ENCODE data around the gene ZBTB38.

ZBTB38 gene, protein sequence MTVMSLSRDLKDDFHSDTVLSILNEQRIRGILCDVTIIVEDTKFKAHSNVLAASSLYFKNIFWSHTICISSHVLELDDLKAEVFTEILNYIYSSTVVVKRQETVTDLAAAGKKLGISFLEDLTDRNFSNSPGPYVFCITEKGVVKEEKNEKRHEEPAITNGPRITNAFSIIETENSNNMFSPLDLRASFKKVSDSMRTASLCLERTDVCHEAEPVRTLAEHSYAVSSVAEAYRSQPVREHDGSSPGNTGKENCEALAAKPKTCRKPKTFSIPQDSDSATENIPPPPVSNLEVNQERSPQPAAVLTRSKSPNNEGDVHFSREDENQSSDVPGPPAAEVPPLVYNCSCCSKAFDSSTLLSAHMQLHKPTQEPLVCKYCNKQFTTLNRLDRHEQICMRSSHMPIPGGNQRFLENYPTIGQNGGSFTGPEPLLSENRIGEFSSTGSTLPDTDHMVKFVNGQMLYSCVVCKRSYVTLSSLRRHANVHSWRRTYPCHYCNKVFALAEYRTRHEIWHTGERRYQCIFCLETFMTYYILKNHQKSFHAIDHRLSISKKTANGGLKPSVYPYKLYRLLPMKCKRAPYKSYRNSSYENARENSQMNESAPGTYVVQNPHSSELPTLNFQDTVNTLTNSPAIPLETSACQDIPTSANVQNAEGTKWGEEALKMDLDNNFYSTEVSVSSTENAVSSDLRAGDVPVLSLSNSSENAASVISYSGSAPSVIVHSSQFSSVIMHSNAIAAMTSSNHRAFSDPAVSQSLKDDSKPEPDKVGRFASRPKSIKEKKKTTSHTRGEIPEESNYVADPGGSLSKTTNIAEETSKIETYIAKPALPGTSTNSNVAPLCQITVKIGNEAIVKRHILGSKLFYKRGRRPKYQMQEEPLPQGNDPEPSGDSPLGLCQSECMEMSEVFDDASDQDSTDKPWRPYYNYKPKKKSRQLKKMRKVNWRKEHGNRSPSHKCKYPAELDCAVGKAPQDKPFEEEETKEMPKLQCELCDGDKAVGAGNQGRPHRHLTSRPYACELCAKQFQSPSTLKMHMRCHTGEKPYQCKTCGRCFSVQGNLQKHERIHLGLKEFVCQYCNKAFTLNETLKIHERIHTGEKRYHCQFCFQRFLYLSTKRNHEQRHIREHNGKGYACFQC (N-terminal part only)

DNA sequence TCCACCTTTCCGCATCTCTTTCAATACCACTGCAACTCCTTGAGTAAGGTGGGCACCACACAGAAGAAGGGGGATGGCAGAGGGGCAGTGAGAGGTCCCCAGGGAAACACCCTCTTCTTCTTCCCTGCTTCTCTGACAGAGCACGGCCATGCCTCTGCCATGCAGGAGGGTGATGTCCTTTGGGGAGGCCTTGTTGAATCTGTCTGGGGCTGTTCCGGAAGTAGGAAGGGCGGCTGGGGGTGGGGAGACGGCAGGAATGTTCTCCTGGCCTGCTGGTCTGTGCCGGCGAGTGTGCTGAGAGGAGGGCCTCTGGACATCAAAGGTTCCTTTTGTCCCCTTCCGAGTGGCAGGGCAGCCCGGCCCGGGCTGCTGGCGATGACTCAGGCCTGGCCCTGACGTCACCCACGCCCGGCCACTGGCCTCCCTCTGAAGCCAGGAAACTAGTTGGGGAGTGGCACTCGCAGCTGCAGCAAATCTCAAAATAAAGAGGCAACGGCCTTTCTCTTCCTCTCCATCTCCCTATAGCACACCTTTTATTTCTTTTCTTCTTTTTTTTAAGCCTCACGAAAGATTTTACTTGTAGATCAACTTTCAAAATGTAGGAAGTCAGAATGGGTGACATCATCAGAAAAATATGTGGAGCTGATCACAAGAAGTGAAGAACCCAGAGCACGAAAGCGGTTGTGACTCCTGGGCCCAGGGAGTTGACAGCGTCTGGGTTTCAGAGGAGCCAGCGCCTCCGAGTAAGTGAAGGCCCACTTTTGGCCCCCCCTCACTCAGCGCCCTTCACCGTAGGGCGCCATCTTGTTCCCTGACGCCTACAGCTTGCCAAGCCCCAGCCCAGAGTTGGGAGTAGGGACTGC is at the start of gene ZBTB38:
TSS of gene ZBTB38 (plus strand) at position 443 of the 863 bp plus-strand sequence. CDS start 73,885 bp downstream, outside the sequence.
- DNase-seq (ENCODE audit: low spot score): peak; percentile 98
- Histone ChIP-seq H3K27ac (peak within 1 kb of the TSS; percentile 94 to 98), H3K4me3 (peak within 1 kb of the TSS; percentile 68)
- TF ChIP-seq, protein P1, sequence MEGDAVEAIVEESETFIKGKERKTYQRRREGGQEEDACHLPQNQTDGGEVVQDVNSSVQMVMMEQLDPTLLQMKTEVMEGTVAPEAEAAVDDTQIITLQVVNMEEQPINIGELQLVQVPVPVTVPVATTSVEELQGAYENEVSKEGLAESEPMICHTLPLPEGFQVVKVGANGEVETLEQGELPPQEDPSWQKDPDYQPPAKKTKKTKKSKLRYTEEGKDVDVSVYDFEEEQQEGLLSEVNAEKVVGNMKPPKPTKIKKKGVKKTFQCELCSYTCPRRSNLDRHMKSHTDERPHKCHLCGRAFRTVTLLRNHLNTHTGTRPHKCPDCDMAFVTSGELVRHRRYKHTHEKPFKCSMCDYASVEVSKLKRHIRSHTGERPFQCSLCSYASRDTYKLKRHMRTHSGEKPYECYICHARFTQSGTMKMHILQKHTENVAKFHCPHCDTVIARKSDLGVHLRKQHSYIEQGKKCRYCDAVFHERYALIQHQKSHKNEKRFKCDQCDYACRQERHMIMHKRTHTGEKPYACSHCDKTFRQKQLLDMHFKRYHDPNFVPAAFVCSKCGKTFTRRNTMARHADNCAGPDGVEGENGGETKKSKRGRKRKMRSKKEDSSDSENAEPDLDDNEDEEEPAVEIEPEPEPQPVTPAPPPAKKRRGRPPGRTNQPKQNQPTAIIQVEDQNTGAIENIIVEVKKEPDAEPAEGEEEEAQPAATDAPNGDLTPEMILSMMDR (IDR thresholded peaks at IDR 0.05): no peak

GRCh38 chr3:141320399-141321108 is 47.8 kb upstream of the ZBTB38 start:
- DNase-seq (ENCODE audit: low spot score): no peak
- H3K27ac ChIP-seq: no peak overlapping the region

DNA sequence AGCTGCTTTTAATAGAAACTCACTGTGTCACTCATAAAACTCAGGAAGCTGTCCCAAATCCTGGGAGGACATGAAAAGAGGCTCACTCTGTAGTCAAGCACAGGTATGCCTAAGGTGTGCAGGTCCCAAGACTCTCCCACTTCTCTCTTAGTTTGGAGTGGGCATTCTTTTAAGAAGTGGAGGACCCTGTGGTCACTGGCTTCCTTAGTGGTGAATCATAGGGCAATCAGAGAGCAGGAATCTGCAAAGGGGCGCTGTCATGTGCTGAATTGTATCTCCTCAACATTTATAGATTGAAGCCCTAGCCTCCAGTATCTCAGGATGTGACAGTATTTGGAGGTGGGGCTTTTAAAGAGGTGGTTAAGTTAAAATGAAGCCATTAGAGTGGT is 47.2 kb upstream of the ZBTB38 start:
- TF ChIP-seq, protein P1 (IDR thresholded peaks at IDR 0.05): no peak
- no peak for DNase-seq (ENCODE audit: low spot score)
- Histone ChIP-seq H3K27ac (no peak overlapping the region), H3K4me3 (no peak overlapping the region)

More at GRCh38 chr3:141320399-141321108, 47.8 kb upstream of the ZBTB38 start:
- TF ChIP-seq, protein P1 (IDR thresholded peaks at IDR 0.05): no peak
- H3K4me3 ChIP-seq: no peak overlapping the region

DNA sequence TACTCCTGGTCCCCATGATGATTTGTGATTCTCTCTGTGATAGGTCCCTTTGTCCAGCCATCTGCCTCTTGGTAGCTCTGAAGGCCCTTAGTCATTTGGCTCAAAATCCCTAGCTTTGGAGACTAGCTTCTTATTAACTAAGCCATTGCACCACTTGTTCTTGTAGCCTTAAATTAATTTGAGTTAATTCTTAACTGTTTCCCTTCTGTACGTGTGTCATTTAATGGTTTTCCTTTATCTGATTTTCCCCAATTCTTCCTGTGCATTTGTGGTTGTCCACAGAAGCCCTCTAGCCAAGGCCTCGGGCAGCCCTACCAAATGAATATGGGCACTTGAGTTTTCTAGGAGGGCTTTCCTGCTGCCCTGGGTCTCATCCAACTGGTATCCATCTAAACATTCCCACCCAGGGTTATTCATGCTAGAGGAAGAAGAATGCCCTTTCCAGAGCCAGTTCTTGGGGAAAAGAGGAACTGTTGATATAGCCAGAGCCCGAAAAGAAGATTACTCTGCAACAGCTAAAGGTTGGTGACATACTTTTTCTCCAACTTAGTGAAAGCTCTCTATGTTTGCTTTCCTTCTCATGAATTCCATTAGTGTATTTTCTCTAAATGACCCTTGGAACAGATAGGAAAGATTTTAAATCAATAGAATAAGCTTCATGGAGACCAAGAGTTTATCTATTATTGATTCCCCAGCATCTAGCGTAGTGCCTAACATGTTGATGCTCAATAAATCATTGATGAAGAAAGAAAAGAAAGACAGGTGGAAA is 44.2 kb upstream of the ZBTB38 start:
- DNase-seq (ENCODE audit: low spot score): no peak
- no peak overlapping the region for H3K4me3 ChIP-seq
- no peak overlapping the region for H3K27ac ChIP-seq
- TF ChIP-seq, protein P1 (IDR thresholded peaks at IDR 0.05): no peak

GRCh38 chr3:141326123-141326522 is 42.2 kb upstream of the ZBTB38 start:
- DNase-seq (ENCODE audit: low spot score): no peak
- H3K27ac ChIP-seq: no peak overlapping the region
- TF ChIP-seq, protein P1 (IDR thresholded peaks at IDR 0.05): no peak
- no peak overlapping the region for H3K4me3 ChIP-seq
